Right ventricle myocardium inferior (tissue), 1 donor: ENCODE results near the gene KRT33B. TPM values are rescaled to one million over a fixed set of nuclear protein-coding genes. Genes with fewer than 3 reads are reported as not detected.

ENCODE experiments used
- total RNA-seq: library from RNA; stranded (reverse); fragmentation: NEBNext Ultra II Directional; extraction: Animal tissue kit (Norgen Biotek cat#: 25700); gene quantifications from one replicate; pipeline ENCODE4 v1.2.1, GENCODE V29; 2021
- donor health status: DM: no; HTN: yes; CAD: no; lungs with severe emphysema.

Gene KRT33B
- total RNA-seq, 1 donor from 2014 or later = not detected

Other genes starting within 250 kb of the KRT33B start
- gene KRTAP4-12, start 245.6 kb downstream of the KRT33B start, total RNA-seq = not detected
- gene KRTAP4-6, start 229.3 kb downstream of the KRT33B start, total RNA-seq = not detected
- not detected for gene KRTAP4-5, start 220.0 kb downstream of the KRT33B start, total RNA-seq
- not detected for gene KRTAP4-4, start 209.1 kb downstream of the KRT33B start, total RNA-seq
- gene KRTAP4-3, start 201.6 kb downstream of the KRT33B start, total RNA-seq = not detected
- gene KRTAP4-2, start 191.6 kb downstream of the KRT33B start, total RNA-seq = not detected
- not detected for gene KRTAP4-1, start 184.9 kb downstream of the KRT33B start, total RNA-seq
- gene KRTAP9-1, start 179.9 kb downstream of the KRT33B start, total RNA-seq = not detected
- gene KRTAP9-2, start 143.2 kb downstream of the KRT33B start, total RNA-seq = not detected
- gene KRTAP9-3, start 137.4 kb downstream of the KRT33B start, total RNA-seq = not detected
- gene KRTAP9-8, start 131.8 kb downstream of the KRT33B start, total RNA-seq = not detected
- gene KRTAP9-4, start 120.1 kb downstream of the KRT33B start, total RNA-seq = not detected
- gene KRTAP9-9, start 114.4 kb downstream of the KRT33B start, total RNA-seq = not detected
- not detected for gene KRTAP9-6, start 104.4 kb downstream of the KRT33B start, total RNA-seq
- gene KRTAP9-7, start 94.1 kb downstream of the KRT33B start, total RNA-seq = not detected
- not detected for gene KRTAP29-1, start 67.0 kb downstream of the KRT33B start, total RNA-seq
- gene KRTAP16-1, start 60.5 kb downstream of the KRT33B start, total RNA-seq = not detected
- gene KRTAP17-1, start 54.1 kb downstream of the KRT33B start, total RNA-seq = not detected
- gene KRT33A, start 19.0 kb downstream of the KRT33B start, total RNA-seq = not detected
- not detected for gene KRT34, start 12.5 kb upstream of the KRT33B start, total RNA-seq
- gene KRT31, start 27.8 kb upstream of the KRT33B start, total RNA-seq = not detected
- gene KRT37, start 54.8 kb upstream of the KRT33B start, total RNA-seq = not detected
- gene KRT38, start 71.2 kb upstream of the KRT33B start, total RNA-seq = not detected
- gene KRT32, start 97.6 kb upstream of the KRT33B start, total RNA-seq = not detected
- gene KRT35, start 111.3 kb upstream of the KRT33B start, total RNA-seq = not detected
- gene KRT36, start 120.1 kb upstream of the KRT33B start, total RNA-seq = not detected
- gene KRT13, start 135.8 kb upstream of the KRT33B start, total RNA-seq = not detected
- not detected for gene KRT15, start 149.1 kb upstream of the KRT33B start, total RNA-seq
- 1.4 TPM for gene KRT19, start 158.5 kb upstream of the KRT33B start, total RNA-seq
- not detected for gene KRT9, start 202.2 kb upstream of the KRT33B start, total RNA-seq
- gene KRT14, start 217.1 kb upstream of the KRT33B start, total RNA-seq = not detected
- not detected for gene KRT16, start 243.0 kb upstream of the KRT33B start, total RNA-seq